ENCODE data around the gene TPD52L1.

TPD52L1 gene, protein sequence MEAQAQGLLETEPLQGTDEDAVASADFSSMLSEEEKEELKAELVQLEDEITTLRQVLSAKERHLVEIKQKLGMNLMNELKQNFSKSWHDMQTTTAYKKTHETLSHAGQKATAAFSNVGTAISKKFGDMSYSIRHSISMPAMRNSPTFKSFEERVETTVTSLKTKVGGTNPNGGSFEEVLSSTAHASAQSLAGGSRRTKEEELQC

DNA sequence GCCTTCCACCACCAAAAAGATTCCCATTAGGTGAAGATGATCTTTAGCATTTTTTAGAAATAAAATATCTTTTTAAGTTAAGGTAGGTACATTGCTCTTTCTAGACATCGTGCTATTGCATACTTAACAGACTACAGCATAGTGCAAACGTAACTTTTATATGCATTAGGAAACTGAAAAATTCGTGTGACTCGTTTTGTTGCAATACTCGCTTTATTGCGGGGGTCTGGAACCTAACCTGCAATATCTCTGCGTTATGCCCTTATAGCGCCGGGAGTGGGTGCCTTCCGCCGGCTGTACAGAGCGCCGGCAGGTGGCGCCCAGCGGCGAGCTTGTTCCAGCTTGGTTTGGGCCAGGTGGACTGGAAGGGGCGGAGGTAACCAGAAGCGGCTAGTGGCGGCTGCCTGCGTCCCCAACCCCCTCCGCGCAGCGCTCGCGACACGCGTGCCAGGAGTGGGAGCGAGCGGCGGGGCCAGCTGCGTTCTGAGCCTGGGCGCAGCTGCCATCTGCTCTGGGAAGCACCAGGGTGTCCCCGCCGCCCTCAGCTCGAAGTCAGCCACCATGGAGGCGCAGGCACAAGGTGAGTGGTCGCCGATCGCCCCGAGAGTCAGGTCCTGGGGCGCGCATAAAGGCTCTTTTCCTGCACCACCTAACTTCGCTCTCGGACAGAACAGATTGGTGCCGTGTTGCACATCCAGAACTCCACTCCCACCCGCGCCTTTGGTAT lies at the start of gene TPD52L1:
TPD52L1 (plus strand) TSS at position 383 of the 727 bp plus-strand sequence; CDS start at position 562, 179 bp downstream.
- ATAC-seq, result peak; percentile 79
- Mint-ChIP-seq H3K4me3 (peak within 1 kb of the TSS; percentile 63), H3K9me3 (peaks cover 3% of the 10 kb centered on the region), H3K27ac (no peak within 1 kb of the TSS), H3K27me3 (peaks cover 40% of the 10 kb centered on the region), H3K36me3 (no peaks in the 10 kb centered on the region), H3K4me1 (no peaks in the 10 kb centered on the region)

- H3K4me3 Mint-ChIP-seq, result no peak overlapping the region
Observed at GRCh38 chr6:125104425-125104824, 49.1 kb upstream of the TPD52L1 start.

DNA sequence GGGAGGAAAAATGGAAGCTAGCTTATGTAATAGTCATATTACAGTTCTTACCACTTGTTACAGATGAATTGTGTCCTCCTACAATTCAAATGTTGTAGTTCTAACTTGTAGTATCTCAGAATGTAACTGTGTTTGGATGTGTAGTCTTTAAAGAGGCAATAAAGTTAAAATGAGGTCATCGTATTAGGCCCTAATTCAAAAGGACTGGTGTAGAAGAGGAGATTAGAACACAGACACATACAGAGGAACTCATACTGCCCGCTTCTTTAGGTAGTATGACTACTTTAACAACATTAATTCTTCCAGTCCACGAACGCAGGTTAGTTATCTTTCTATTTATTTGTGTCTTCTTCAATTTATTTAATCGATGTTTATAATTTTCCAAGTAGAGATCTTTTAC lies 46.5 kb upstream of the TPD52L1 start:
- no peak overlapping the region for H3K4me3 Mint-ChIP-seq
- H3K36me3 Mint-ChIP-seq, result no peaks in the 10 kb centered on the region
- no peak overlapping the region for H3K27ac Mint-ChIP-seq
- H3K4me1 Mint-ChIP-seq, result no peaks in the 10 kb centered on the region
- no peaks in the 10 kb centered on the region for H3K27me3 Mint-ChIP-seq
- H3K9me3 Mint-ChIP-seq, result peaks cover 21% of the 10 kb centered on the region
- no peak for ATAC-seq

More at GRCh38 chr6:125104425-125104824, 49.1 kb upstream of the TPD52L1 start:
- Mint-ChIP-seq H3K36me3 (no peaks in the 10 kb centered on the region), H3K4me1 (peaks cover 8% of the 10 kb centered on the region), H3K27ac (no peak overlapping the region), H3K9me3 (peaks cover 4% of the 10 kb centered on the region), H3K27me3 (peaks cover 12% of the 10 kb centered on the region)
- ATAC-seq, result no peak

- Mint-ChIP-seq H3K4me3 (no peak overlapping the region), H3K9me3 (peaks cover 27% of the 10 kb centered on the region), H3K27ac (no peak overlapping the region), H3K27me3 (no peaks in the 10 kb centered on the region), H3K36me3 (no peaks in the 10 kb centered on the region), H3K4me1 (no peaks in the 10 kb centered on the region)
- no peak for ATAC-seq
Observed at GRCh38 chr6:125107896-125108295, 45.7 kb upstream of the TPD52L1 start.

DNA sequence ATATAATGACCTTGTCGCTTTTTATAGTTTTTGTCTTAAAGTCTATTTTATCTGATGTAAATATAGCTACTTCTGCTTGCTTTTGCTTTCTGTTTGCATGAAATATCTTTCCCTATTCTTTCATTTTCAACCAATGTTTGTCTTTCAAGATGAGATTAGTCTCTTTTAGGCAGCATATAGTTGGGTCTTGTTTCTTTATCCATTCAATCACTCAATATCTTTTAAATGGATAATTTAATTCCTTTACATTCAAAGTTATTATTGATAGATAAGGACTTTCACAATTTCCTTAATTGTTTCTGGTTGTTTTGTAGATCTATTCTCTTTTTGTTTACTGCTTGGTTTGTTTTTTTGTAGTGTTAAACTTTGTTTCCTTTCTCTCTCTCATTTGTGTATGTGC lies 43.5 kb upstream of the TPD52L1 start:
- Mint-ChIP-seq H3K9me3 (peaks cover 27% of the 10 kb centered on the region), H3K36me3 (no peaks in the 10 kb centered on the region), H3K27ac (no peak overlapping the region), H3K4me1 (no peaks in the 10 kb centered on the region), H3K27me3 (no peaks in the 10 kb centered on the region), H3K4me3 (no peak overlapping the region)
- no peak for ATAC-seq

DNA sequence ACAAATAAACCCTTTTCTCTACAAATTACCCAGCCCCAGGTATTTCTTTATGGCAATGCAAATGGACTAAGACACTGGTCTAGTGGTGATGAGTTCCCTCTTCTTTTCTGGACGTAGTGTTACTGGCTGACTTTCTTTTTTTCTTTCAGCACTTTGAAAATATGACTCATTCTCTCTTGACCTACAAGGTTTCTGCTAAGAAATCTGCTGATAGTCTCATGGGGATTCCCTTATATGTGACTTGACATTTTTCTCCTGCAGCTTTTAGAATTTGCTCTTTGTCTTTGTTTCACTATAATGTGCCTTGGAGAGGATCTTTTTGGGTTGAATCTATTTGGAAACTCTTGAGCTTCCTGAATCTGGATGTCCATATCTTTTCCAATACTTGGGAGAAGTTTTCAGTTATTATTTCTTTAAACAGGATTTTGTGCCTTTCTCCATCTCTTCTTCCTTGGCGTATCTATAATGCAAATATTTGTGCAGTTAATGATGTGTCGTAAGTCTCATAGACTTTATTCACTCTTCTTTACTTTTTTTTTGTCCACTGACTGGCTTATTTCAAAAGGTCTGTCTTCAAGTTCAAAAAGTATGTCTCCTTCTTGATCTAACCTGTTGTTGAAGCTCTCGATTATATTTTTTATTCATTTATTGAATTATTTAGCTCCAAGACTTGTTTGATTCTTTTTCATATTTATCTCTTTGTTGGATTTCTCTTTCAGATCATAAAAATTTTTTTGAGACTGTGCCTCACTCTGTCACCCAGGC lies 42.2 kb upstream of the TPD52L1 start:
- no peaks in the 10 kb centered on the region for H3K27me3 Mint-ChIP-seq
- ATAC-seq, result no peak
- H3K4me3 Mint-ChIP-seq, result no peak overlapping the region
- no peaks in the 10 kb centered on the region for H3K36me3 Mint-ChIP-seq
- H3K4me1 Mint-ChIP-seq, result no peaks in the 10 kb centered on the region
- peaks cover 27% of the 10 kb centered on the region for H3K9me3 Mint-ChIP-seq
- no peak overlapping the region for H3K27ac Mint-ChIP-seq

DNA sequence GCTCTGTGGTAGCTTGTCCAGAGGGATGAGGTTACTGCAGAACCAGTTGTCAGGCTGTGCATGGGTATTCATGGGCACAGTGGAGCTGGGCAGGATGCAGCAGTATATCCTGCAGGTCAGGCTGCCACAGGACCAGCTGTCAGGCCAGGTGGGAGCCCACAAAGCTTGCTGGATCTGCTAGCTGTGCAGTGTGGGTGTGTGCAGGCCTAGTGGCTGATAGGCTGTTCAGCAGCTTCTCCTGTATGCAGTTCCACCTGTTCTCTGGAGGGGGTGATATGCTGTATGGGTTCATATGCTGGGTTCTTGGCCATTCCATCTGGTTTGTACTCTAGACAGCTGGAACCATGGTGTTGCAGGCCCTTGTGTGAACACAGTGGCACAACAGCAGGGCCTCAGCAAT lies 40.6 kb upstream of the TPD52L1 start:
- ATAC-seq, result no peak
- H3K36me3 Mint-ChIP-seq, result no peaks in the 10 kb centered on the region
- no peak overlapping the region for H3K27ac Mint-ChIP-seq
- H3K9me3 Mint-ChIP-seq, result peaks cover 27% of the 10 kb centered on the region
- no peaks in the 10 kb centered on the region for H3K4me1 Mint-ChIP-seq
- H3K27me3 Mint-ChIP-seq, result no peaks in the 10 kb centered on the region
- H3K4me3 Mint-ChIP-seq, result no peak overlapping the region

- Mint-ChIP-seq H3K27ac (no peak overlapping the region), H3K27me3 (no peaks in the 10 kb centered on the region), H3K9me3 (peaks cover 23% of the 10 kb centered on the region), H3K4me1 (no peaks in the 10 kb centered on the region), H3K4me3 (no peak overlapping the region), H3K36me3 (no peaks in the 10 kb centered on the region)
- no peak for ATAC-seq
Observed at GRCh38 chr6:125114248-125114858, 39.2 kb upstream of the TPD52L1 start.

DNA sequence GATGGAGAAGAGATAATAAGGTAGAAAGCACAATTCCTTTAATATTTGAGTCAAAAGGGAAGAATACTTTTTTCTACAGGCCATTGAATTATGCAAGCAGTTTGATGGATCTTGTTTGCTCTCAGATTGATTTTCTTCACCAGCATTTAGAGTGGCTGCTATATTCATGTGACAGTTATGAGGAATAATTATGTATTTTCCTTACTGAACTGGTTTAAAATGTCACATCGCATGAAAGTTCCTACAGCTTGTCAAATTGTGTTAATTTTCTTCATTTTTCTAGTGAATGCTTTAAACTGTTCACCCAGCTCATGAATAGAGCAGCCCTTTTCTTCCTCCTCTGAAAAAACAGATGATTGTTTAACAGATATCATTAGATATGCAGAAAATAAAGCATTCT lies 37.4 kb upstream of the TPD52L1 start:
- Mint-ChIP-seq H3K27ac (no peak overlapping the region), H3K4me1 (no peaks in the 10 kb centered on the region), H3K4me3 (no peak overlapping the region), H3K9me3 (peaks cover 11% of the 10 kb centered on the region), H3K36me3 (no peaks in the 10 kb centered on the region), H3K27me3 (peaks cover 8% of the 10 kb centered on the region)
- no peak for ATAC-seq

GRCh38 chr6:125116710-125117109 lies 36.9 kb upstream of the TPD52L1 start:
- no peak for ATAC-seq
- Mint-ChIP-seq H3K27me3 (peaks cover 13% of the 10 kb centered on the region), H3K36me3 (no peaks in the 10 kb centered on the region), H3K27ac (no peak overlapping the region), H3K9me3 (peaks cover 6% of the 10 kb centered on the region), H3K4me3 (no peak overlapping the region), H3K4me1 (no peaks in the 10 kb centered on the region)

DNA sequence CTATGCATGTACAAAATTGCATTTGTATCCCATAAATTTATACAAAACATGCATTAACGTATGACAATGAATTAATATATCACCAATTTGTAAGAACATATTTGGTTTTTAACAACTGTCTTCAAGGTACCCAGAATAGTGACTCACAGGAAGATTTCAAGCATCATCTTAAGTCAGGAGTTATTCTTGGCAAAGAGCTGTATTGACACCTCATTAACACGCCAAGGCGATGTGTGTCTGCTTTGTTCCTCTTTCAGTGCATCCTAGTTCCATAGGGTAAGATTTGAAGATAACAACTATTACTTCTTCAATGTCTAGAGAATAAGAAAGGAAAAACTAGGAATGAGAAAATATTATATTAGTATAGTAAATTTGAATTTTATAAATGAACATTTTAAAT lies 35.8 kb upstream of the TPD52L1 start:
- no peaks in the 10 kb centered on the region for H3K4me1 Mint-ChIP-seq
- no peak overlapping the region for H3K4me3 Mint-ChIP-seq
- ATAC-seq, result no peak
- no peaks in the 10 kb centered on the region for H3K36me3 Mint-ChIP-seq
- H3K9me3 Mint-ChIP-seq, result no peaks in the 10 kb centered on the region
- no peak overlapping the region for H3K27ac Mint-ChIP-seq
- peaks cover 13% of the 10 kb centered on the region for H3K27me3 Mint-ChIP-seq

GRCh38 chr6:125120054-125120590 lies 33.5 kb upstream of the TPD52L1 start:
- ATAC-seq, result no peak
- Mint-ChIP-seq H3K27ac (no peak overlapping the region), H3K4me3 (no peak overlapping the region), H3K36me3 (no peaks in the 10 kb centered on the region), H3K4me1 (no peaks in the 10 kb centered on the region), H3K9me3 (peaks cover 3% of the 10 kb centered on the region), H3K27me3 (peaks cover 13% of the 10 kb centered on the region)

- H3K27me3 Mint-ChIP-seq, result peaks cover 13% of the 10 kb centered on the region
- no peaks in the 10 kb centered on the region for H3K36me3 Mint-ChIP-seq
- H3K27ac Mint-ChIP-seq, result no peak overlapping the region
- no peaks in the 10 kb centered on the region for H3K4me1 Mint-ChIP-seq
- H3K9me3 Mint-ChIP-seq, result peaks cover 6% of the 10 kb centered on the region
- no peak overlapping the region for H3K4me3 Mint-ChIP-seq
- ATAC-seq, result no peak
Observed at GRCh38 chr6:125121894-125122293, 31.7 kb upstream of the TPD52L1 start.

- Mint-ChIP-seq H3K27ac (no peak overlapping the region), H3K9me3 (peaks cover 6% of the 10 kb centered on the region), H3K4me1 (no peaks in the 10 kb centered on the region), H3K4me3 (no peak overlapping the region), H3K27me3 (peaks cover 13% of the 10 kb centered on the region), H3K36me3 (no peaks in the 10 kb centered on the region)
- no peak for ATAC-seq
Observed at GRCh38 chr6:125123051-125123450, 30.5 kb upstream of the TPD52L1 start.

DNA sequence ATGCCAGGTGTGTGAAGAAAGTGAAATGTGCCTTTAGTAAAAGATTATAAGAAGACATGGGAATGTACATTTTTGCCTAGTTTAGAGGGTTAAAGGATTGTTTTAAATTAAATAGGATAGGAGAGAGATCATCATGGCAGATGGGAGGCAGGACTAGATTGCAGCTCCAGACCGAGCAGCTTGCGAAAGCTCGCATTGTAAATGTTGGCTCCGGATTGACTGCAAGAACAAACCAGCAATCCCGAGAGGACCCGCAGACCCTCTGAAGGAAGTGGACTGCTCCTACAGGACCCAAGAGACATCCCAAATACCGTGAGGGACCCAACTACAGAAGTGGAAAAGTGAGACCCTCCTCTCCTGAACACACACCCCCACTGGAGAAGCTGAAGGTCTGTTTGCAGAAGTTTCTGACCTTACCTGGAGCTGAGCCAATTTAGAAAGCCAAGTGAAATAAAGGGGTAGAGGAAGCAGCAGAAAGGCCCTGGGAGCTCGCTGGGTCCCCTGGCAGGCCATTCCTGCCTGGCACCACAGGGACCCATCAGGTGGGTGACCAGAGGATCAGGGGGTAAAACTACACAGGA lies 30.0 kb upstream of the TPD52L1 start:
- H3K9me3 Mint-ChIP-seq, result peaks cover 6% of the 10 kb centered on the region
- no peak overlapping the region for H3K4me3 Mint-ChIP-seq
- H3K36me3 Mint-ChIP-seq, result no peaks in the 10 kb centered on the region
- H3K27ac Mint-ChIP-seq, result no peak overlapping the region
- H3K27me3 Mint-ChIP-seq, result peaks cover 13% of the 10 kb centered on the region
- no peak for ATAC-seq
- no peaks in the 10 kb centered on the region for H3K4me1 Mint-ChIP-seq
